ENCODE data around the gene PCBP3. TPM values are rescaled to one million over a fixed set of nuclear protein-coding genes. Genes with fewer than 3 reads are reported as not detected.

PCBP3 gene
- total RNA-seq, 1 donor from 2014 or later, result 11.8 TPM

DNA sequence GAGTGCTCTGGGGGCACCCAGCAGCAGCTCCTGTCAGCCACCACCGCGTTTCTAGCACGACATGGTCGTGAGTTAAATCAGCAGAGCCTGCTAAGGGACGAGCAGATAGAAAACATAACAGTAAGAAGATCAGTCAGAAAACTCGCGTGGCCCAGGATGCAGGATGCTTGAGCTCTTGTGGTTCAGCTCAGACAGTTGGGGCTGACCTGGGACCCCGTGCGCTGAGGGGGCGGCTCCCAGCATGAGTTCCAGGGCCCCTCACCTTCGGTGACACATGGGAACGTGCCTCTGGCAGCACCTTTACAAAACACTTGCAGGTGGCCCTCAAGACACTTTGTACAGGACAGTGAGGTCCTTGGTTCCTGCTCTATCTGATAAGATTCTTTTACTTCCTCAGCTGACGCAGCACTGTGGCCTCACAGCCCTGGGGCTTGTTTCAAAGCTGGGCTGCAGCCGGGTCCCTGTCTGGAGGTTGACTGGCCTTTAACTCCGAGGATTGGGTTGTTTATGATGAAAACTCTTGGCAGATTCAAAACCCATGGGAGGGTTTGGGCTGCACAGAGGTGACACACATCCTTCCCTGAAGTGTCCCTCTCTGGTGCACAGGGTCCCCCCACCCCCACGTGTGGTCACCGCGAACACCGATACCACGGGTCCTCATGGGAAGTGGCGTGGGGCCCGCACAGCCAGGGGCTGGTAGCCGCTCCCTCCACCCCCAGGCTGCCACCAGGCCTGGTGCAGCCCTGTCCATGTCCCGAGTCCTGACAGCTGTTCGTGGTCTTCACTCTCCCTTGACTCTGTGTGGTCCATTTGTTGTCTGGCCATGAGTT lies 272.7 kb downstream of the PCBP3 start:
- H3K36me3 Mint-ChIP-seq (ENCODE audit: low read depth), result no peaks in the 10 kb centered on the region
- no peaks in the 10 kb centered on the region for H3K27me3 Mint-ChIP-seq (ENCODE audit: low read depth)
- no peak overlapping the region for H3K27ac Mint-ChIP-seq (ENCODE audit: unreplicated experiment)
- TF ChIP-seq CTCF (IDR thresholded peaks at IDR 0.05), result no peak
- no peaks in the 10 kb centered on the region for H3K9me3 Mint-ChIP-seq (ENCODE audit: low read depth)
- H3K4me1 Mint-ChIP-seq (ENCODE audit: low read depth), result peaks cover 12% of the 10 kb centered on the region
- DNase-seq (ENCODE audit: low spot score), result no peak
- H3K4me3 Mint-ChIP-seq (ENCODE audit: unreplicated experiment), result no peak overlapping the region

DNA sequence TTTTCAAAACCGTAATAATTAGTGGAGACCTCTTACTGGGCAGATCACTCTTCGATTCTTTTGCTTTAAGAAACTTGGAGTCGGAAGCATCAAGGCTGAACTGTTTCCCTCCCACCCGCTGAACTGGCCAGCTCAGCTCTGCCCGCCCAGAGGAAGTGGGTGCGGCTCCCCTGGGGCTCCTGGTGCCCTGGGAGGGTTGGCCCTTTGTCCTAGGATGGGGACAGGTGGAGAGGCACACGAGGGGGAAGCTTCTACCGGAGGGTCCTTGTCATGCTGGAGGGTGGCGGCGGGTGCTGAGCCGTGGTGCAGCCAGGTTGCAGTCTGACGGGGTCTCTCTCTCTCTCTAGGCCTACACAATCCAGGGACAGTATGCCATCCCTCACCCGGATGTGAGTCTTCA lies 273.7 kb downstream of the PCBP3 start:
- Mint-ChIP-seq H3K4me3 (ENCODE audit: unreplicated experiment) (no peak overlapping the region), H3K27ac (ENCODE audit: unreplicated experiment) (no peak overlapping the region), H3K27me3 (ENCODE audit: low read depth) (no peaks in the 10 kb centered on the region), H3K4me1 (ENCODE audit: low read depth) (peaks cover 16% of the 10 kb centered on the region), H3K9me3 (ENCODE audit: low read depth) (no peaks in the 10 kb centered on the region), H3K36me3 (ENCODE audit: low read depth) (no peaks in the 10 kb centered on the region)
- no peak for DNase-seq (ENCODE audit: low spot score)
- TF ChIP-seq CTCF (IDR thresholded peaks at IDR 0.05), result no peak

- Mint-ChIP-seq H3K4me1 (ENCODE audit: low read depth) (peaks cover 13% of the 10 kb centered on the region), H3K27ac (ENCODE audit: unreplicated experiment) (no peak overlapping the region), H3K36me3 (ENCODE audit: low read depth) (no peaks in the 10 kb centered on the region), H3K27me3 (ENCODE audit: low read depth) (no peaks in the 10 kb centered on the region), H3K4me3 (ENCODE audit: unreplicated experiment) (no peak overlapping the region), H3K9me3 (ENCODE audit: low read depth) (no peaks in the 10 kb centered on the region)
- DNase-seq (ENCODE audit: low spot score), result no peak
- TF ChIP-seq CTCF (IDR thresholded peaks at IDR 0.05), result no peak
Measured at GRCh38 chr21:45918011-45918410, 274.5 kb downstream of the PCBP3 start.

DNA sequence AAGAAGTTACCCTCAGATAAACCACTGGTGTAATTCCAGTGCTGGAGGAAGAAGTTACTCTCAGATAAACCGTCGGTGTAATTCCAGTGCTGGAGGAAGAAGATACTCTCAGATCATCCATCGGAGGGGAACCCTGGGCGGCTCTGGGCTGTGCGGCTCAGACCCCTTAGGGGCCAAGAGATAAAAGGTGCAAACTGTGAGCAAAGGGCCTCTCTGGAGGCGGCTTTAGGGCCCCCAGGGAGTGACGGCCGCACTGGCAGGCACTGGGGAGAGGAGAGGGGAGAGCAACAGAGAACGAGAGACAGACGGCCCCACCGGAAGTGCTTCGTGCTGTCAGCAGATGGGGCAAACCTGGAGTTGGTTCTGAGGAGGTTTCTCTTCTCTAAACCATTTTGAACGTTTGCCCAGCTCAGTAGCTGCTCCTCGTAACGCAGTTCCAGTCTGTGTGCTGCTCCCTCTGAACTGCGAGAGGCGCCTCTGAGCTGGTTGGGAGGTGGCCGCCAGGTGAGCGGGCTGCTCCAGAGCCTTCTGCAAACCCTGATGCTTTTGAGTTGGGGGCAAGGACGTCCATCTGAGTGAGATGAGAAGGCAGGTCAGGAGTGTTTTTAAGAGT lies 275.4 kb downstream of the PCBP3 start:
- H3K27ac Mint-ChIP-seq (ENCODE audit: unreplicated experiment), result no peak overlapping the region
- no peaks in the 10 kb centered on the region for H3K36me3 Mint-ChIP-seq (ENCODE audit: low read depth)
- no peaks in the 10 kb centered on the region for H3K9me3 Mint-ChIP-seq (ENCODE audit: low read depth)
- H3K4me3 Mint-ChIP-seq (ENCODE audit: unreplicated experiment), result no peak overlapping the region
- peak; percentile 76 for DNase-seq (ENCODE audit: low spot score)
- TF ChIP-seq CTCF (IDR thresholded peaks at IDR 0.05), result no peak
- H3K27me3 Mint-ChIP-seq (ENCODE audit: low read depth), result no peaks in the 10 kb centered on the region
- peaks cover 11% of the 10 kb centered on the region for H3K4me1 Mint-ChIP-seq (ENCODE audit: low read depth)

- DNase-seq (ENCODE audit: low spot score), result peak; percentile 83
- Mint-ChIP-seq H3K4me3 (ENCODE audit: unreplicated experiment) (no peak overlapping the region), H3K36me3 (ENCODE audit: low read depth) (no peaks in the 10 kb centered on the region), H3K27me3 (ENCODE audit: low read depth) (no peaks in the 10 kb centered on the region), H3K4me1 (ENCODE audit: low read depth) (peaks cover 11% of the 10 kb centered on the region), H3K9me3 (ENCODE audit: low read depth) (no peaks in the 10 kb centered on the region), H3K27ac (ENCODE audit: unreplicated experiment) (no peak overlapping the region)
- no peak for TF ChIP-seq CTCF (IDR thresholded peaks at IDR 0.05)
Measured at GRCh38 chr21:45919593-45919992, 276.1 kb downstream of the PCBP3 start.

All from chondrocyte (in vitro differentiated cells).